K562 (cell line): ENCODE data around the gene SOX6. TPM values are rescaled to one million over a fixed set of nuclear protein-coding genes. Genes with fewer than 3 reads are reported as not detected.
A peak's percentile ranks its signal among the peaks of the same experiment; 100 is the strongest.

Experiments used
- ATF7 ChIP-seq: fragments of 450-650 bp; IDR thresholded peaks from 2 replicates; pipeline ENCODE4 v1.7.1; 2014; ENCODE audit warnings: mild to moderate bottlenecking, moderate library complexity
- CEBPG ChIP-seq, 3 experiments: fragments of 200-800 bp in 1 of 3; sonication (Bioruptor generic) in 1 of 3; sonication (generic) in 1 of 3; formaldehyde crosslinking in 1 of 3; IDR thresholded peaks in 2 of 3; conservative IDR thresholded peaks in 1 of 3; 2 replicates each; pipeline versions ENCODE4 v1.6.1 to v1.8.0; 2016 to 2022; ENCODE audit warnings: missing compliant biosample characterization in 2 of 3, missing genetic modification characterization in 2 of 3, mild to moderate bottlenecking in 1 of 3, missing genetic modification reagents in 1 of 3
- JUN ChIP-seq, 2 experiments: sonication (generic) in 1 of 2; formaldehyde crosslinking in 1 of 2; IDR thresholded peaks; 2 replicates each; pipeline versions ENCODE4 v1.6.1 to v1.8.0; 2012 to 2022; ENCODE audit warnings: borderline replicate concordance in 2 of 2, mild to moderate bottlenecking in 2 of 2, improper control_type of control experiment in 1 of 2, low read depth in 1 of 2, low read length in 1 of 2, missing genetic modification reagents in 1 of 2
- NFIX ChIP-seq: fragments of 250-450 bp; sonication (Bioruptor Pico); IDR thresholded peaks from 2 replicates; pipeline ENCODE4 v1.4.0; 2020; ENCODE audit warnings: low read depth, mild to moderate bottlenecking, moderate library complexity
- polyA plus RNA-seq, 8 experiments: library from polyadenylated mRNA; depleted of rRNA in 4 of 8; stranded (reverse) in 5 of 8; unstranded in 3 of 8; fragments of >200 nt; fragmentation: Nextera tagmentation in 2 of 8; fragmentation: Illumina TruSeq in 1 of 8; extraction: Ambion mirVana in 2 of 8; extraction: Trizol in 1 of 8; gene quantifications; 2 replicates each; pipeline versions ENCODE4 v1.2.1 to v1.2.3, GENCODE V29; 2011 to 2014; ENCODE audit warnings: inconsistent platforms in 1 of 8, missing spikeins in 1 of 8
- total RNA-seq, 7 experiments: library from RNA; depleted of rRNA in 6 of 7; stranded (reverse); fragments of >200 nt in 6 of 7; fragmentation: Illumina TruSeq in 2 of 7; extraction: Trizol in 2 of 7; gene quantifications; 2 replicates each; pipeline versions ENCODE4 v1.2.1 to v1.2.3, GENCODE V29; 2011 to 2021; ENCODE audit warnings: low replicate concordance in 1 of 7
- TF ChIP-seq, protein P1 (sequence below): sonication (generic); formaldehyde crosslinking; IDR thresholded peaks from 2 replicates; pipeline ENCODE4 v1.8.0; 2023; ENCODE audit warnings: missing genetic modification reagents, mild to moderate bottlenecking, borderline replicate concordance
- TF ChIP-seq, protein P2 (sequence below), 2 experiments: fragments of 450-650 bp in 1 of 2; sonication (generic) in 1 of 2; formaldehyde crosslinking in 1 of 2; IDR thresholded peaks in 1 of 2; conservative IDR thresholded peaks in 1 of 2; 2 replicates each; pipeline versions ENCODE4 v1.6.1 to v1.8.1; 2016 to 2023; ENCODE audit warnings: mild to moderate bottlenecking in 2 of 2, moderate library complexity in 2 of 2, inconsistent platforms in 1 of 2, missing genetic modification reagents in 1 of 2

SOX6 gene
- total and polyA plus RNA-seq, 9 of the 15 experiments (the other 6 are each of a cell fraction or from before 2014, with no cell fraction given), result 0.89 to 8.7 (median 5.7) TPM

DNA sequence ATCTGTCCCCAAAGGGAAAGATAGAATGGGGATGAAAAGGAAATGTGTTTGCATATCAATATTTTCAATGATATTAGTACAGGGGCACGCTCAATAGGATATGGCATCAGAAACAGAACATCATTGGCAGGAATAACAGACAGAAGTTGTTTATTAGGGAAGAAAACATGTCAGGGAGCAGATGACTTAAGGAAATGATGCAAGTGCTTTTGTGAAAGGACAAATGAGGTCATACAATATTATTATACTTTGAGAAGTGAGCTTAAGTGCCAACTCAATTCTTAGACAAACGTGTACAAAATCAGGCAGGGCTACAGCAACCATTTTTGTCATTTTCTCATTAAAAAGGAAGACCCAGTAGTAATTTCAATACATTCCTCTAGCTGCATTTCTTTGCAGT is 388.4 kb downstream of the SOX6 start (continued):
- TF ChIP-seq JUN (IDR thresholded peaks at IDR 0.05; ENCODE audit: borderline replicate concordance, low read depth, low read length) (0 out of 2 replicates have a peak, but pooled peaks have one; percentile 42), JUN (CRISPR knock-in tag; IDR thresholded peaks at IDR 0.05; ENCODE audit: borderline replicate concordance) (no peak), ATF7 (peak; percentile 55; the same call in 1 of the 2 replicates), CEBPG (CRISPR knock-in tag; IDR thresholded peaks at IDR 0.05) (peak; percentile 10; the same call in 1 of the 2 replicates), CEBPG (tag; conservative IDR thresholded peaks at IDR 0.05 in 1 of 2, IDR thresholded peaks at IDR 0.05 in 1 of 2) (peak; percentile 73 to 81), NFIX (no peak)
- TF ChIP-seq, protein P1, sequence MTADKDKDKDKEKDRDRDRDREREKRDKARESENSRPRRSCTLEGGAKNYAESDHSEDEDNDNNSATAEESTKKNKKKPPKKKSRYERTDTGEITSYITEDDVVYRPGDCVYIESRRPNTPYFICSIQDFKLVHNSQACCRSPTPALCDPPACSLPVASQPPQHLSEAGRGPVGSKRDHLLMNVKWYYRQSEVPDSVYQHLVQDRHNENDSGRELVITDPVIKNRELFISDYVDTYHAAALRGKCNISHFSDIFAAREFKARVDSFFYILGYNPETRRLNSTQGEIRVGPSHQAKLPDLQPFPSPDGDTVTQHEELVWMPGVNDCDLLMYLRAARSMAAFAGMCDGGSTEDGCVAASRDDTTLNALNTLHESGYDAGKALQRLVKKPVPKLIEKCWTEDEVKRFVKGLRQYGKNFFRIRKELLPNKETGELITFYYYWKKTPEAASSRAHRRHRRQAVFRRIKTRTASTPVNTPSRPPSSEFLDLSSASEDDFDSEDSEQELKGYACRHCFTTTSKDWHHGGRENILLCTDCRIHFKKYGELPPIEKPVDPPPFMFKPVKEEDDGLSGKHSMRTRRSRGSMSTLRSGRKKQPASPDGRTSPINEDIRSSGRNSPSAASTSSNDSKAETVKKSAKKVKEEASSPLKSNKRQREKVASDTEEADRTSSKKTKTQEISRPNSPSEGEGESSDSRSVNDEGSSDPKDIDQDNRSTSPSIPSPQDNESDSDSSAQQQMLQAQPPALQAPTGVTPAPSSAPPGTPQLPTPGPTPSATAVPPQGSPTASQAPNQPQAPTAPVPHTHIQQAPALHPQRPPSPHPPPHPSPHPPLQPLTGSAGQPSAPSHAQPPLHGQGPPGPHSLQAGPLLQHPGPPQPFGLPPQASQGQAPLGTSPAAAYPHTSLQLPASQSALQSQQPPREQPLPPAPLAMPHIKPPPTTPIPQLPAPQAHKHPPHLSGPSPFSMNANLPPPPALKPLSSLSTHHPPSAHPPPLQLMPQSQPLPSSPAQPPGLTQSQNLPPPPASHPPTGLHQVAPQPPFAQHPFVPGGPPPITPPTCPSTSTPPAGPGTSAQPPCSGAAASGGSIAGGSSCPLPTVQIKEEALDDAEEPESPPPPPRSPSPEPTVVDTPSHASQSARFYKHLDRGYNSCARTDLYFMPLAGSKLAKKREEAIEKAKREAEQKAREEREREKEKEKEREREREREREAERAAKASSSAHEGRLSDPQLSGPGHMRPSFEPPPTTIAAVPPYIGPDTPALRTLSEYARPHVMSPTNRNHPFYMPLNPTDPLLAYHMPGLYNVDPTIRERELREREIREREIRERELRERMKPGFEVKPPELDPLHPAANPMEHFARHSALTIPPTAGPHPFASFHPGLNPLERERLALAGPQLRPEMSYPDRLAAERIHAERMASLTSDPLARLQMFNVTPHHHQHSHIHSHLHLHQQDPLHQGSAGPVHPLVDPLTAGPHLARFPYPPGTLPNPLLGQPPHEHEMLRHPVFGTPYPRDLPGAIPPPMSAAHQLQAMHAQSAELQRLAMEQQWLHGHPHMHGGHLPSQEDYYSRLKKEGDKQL (CRISPR knock-in tag), result no peak
- TF ChIP-seq, protein P2, sequence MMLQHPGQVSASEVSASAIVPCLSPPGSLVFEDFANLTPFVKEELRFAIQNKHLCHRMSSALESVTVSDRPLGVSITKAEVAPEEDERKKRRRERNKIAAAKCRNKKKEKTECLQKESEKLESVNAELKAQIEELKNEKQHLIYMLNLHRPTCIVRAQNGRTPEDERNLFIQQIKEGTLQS (IDR thresholded peaks at IDR 0.05), result peak; percentile 88
- TF ChIP-seq, protein P2 (CRISPR knock-in tag; conservative IDR thresholded peaks at IDR 0.05), result no peak
